GM19395 (cell line): Measurements from ENCODE around the gene AWAT2.
"Not testable (repeated sequence)": the region's sequence is repeated elsewhere in the genome, so short reads cannot be mapped to it uniquely, and the experiment has no call there.

ENCODE experiments used
- ATAC-seq: cut with Tn5 transposase; IDR thresholded peaks from one replicate; pipeline ENCODE4 v1.9.1; 2021; ENCODE audit warnings: mild to moderate bottlenecking, moderate library complexity; ENCODE audit not compliant: unreplicated experiment

AWAT2 gene

DNA sequence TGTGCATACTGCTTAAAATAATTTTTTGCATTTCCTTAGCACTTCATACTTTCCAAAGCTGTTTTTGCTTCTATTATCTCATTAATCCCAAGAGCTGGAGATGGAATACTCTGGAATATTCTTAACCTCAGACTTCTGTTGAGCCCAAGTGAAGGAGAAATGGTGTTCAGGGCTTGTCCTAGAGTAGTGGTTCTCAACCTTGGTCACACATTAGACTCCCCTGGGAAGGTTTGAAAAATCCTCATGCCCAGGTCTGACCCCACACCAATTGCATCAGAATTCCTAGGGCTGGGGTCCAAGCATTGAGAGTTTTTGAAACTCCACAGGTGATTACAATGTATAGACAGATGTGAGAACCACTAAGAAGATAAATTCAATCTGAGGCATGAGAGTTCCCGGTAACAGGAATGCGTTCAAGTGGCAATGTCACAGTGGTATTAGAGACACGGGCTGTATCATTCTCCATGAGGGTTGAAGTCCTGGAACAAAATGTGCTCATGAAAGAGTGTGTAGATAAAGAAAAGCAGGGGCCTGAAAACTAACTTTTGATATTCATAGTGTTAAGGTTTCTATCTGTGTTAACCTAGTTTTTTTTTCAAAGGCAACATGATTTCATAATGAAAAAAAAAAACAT, 47.9 kb downstream of the AWAT2 start:
- no peak for ATAC-seq

DNA sequence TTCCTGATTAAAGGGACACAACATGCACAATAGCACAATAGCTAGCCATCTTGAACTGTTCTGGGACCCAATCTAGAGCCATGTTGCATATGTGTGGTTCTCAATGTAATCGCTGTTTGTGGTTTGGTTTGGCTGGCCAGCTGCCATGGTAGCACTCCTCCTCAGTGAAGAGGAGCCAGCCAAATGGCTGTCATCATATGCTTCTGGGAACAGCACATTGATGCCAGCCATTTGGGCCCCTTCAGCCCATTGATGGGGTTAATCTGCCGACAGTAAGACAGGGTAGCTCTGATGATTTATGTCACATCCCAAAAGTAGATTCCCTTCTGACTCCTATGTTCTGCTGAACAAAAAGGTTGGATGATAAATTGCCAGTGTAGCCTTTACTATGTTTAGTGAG, 48.5 kb downstream of the AWAT2 start:
- no peak for ATAC-seq

DNA sequence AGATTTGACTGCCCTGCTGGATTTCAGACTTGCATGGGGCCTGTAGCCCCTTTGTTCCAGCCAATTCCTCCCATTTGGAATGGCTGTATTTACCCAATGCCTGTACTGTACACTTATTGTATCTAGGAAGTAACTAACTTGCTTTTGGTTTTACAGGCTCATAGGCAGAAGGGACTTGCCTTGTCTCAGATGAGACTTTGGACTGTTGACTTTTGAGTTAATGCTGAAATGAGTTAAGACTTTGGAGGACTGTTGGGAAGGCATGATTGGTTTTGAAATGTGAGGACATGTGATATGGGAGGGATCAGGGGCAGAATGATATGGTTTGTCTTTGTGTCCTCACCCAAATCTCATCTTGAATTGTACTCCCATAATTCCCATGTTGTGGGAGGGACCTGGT, 51.4 kb downstream of the AWAT2 start:
- ATAC-seq, result not testable (repeated sequence)

DNA sequence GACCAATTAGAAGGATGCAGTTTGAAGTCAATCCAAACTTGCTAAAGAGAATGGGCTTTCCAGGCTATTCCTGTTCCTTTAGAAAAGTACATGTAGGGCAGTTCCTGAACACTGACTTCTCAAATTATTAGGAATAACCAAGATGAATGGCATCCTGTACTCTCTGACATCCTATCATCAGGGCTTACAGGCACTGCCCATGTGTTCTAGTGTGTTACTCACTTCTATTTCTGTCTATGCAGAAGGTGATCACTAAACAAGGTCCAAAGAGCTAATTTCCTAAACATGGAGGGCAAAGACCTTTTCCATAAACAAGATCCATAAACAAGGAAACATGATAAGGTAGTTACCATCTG, 53.6 kb downstream of the AWAT2 start:
- ATAC-seq, result no peak

DNA sequence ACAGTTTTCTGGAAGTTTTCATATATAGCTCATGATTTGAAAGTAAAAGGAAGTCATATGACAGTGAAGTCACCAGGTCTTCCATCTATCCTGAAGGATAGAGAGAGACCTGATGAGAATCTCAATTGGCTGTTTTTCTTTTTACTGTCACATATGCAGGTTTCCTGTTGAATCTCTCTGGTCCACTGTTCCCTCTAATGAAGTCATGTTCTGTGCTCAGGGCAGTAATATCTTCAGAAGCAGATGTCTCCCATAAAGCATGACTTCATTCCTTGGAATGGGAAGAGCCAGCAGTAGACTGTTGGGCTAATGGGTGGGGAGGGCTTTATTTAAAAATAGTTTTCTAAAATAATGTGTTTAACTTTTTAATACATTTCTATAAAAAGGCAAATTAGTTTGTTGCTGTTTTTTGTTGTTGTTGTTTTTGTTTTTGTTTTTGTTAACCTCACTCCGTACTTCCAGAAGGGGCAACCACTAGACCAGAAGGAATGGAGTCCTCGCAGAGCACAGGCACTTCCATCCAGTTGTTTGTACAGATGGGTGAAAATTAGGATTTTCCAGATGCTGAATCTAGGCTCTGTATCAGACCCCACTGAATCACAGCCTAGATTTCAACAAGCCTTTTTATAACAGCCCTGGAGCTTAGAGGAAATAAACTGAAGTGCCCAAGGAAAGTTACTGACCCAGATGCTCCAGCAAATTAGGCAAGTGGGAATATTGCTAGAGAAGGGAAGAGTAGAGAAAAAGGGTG, 54.2 kb downstream of the AWAT2 start:
- ATAC-seq, result no peak

DNA sequence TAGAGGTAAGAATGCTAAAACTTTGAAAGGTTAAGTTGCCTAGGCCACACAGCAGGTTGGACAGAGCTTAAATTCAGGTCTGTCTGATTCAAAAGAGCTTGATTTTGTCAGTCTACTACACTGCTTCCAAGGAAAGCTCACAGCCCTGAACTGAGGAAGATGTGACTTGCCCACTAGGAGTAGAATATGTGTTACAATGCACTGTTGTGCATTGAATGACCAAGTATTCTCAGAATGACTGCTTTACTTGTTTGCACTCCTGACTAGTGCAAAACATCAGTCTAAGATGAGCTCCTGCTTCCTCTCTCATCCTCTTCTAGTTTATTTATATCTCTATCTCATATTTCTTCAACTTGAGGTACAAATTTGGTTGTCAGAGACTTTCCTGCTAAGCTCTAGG, 56.2 kb downstream of the AWAT2 start:
- no peak for ATAC-seq

DNA sequence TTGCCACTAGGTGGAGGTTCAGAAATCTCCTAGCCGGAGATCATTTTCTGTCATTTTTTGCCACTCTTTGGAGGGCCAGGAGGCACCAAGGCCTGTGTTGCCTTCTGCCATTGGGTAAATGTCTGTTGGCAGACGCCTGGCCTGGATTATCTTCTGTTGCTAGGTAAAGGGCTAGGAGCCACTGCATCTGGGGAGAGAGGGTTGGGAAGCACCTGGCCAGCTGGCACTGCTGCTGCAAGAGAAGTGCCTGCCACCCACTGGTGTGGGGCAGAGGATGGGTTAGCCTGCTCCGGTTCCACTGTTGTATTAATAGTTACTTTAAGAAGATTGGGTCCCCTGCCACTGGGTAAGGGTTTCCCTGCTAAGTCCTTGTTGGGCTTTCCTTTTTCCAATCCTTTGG, 58.1 kb downstream of the AWAT2 start:
- no peak for ATAC-seq
